ENCODE results near the gene RDH12.
"Not testable (repeated sequence)": the region's sequence is repeated elsewhere in the genome, so short reads cannot be mapped to it uniquely, and the experiment has no call there.

GRCh38 chr14:67709346-67709745, 7.7 kb downstream of the RDH12 start:
- TF ChIP-seq POLR2A, POLR2AphosphoS5, TAF1 (IDR thresholded peaks at IDR 0.05; ENCODE audit: low read depth, low read length): not testable (repeated sequence)

All from GM12891 (cell line).